LNCaP clone FGC (cell line): ENCODE results near the gene ARHGEF28.

ENCODE experiments used
- DNase-seq: peaks from one replicate; pipeline ENCODE4 v3.0.0-alpha.2; 2011; ENCODE audit warnings: low read depth
- H3K4me3 ChIP-seq: 2 replicates; pipeline ENCODE4 v1.5.1; 2011; ENCODE audit warnings: mild to moderate bottlenecking, low read depth, low read length, control low read depth
- TF ChIP-seq, protein P1 (sequence below): IDR thresholded peaks from 2 replicates; pipeline ENCODE4 v1.5.1; 2012; ENCODE audit warnings: mild to moderate bottlenecking; ENCODE audit not compliant: control insufficient read depth, insufficient read depth; ENCODE audit errors: extremely low read depth

Gene ARHGEF28

DNA sequence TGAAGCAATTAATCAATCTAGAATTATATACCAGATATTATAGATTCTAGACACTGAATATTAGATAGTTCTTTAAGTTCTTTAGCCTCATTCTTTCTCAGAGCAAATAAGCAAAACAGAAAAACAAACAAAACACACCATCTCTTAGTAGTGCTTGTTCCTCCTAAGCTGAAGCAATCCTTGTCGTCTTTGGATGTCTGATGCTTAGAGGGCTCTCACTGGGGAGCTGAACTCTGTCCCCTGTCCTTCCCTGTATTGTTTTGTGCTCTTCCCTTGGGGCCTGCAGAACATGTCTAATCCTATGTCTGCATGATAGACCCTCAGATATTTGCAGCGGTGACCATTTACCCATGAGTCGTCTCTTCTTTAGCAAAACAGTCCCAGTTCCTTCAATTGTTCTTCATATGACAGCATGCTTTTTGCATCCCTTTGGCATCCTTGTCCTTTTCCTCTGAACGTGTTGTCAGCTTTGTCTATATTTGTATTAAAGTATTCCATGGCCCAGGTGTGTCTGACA is 114.3 kb downstream of the ARHGEF28 start:
- TF ChIP-seq, protein P1, sequence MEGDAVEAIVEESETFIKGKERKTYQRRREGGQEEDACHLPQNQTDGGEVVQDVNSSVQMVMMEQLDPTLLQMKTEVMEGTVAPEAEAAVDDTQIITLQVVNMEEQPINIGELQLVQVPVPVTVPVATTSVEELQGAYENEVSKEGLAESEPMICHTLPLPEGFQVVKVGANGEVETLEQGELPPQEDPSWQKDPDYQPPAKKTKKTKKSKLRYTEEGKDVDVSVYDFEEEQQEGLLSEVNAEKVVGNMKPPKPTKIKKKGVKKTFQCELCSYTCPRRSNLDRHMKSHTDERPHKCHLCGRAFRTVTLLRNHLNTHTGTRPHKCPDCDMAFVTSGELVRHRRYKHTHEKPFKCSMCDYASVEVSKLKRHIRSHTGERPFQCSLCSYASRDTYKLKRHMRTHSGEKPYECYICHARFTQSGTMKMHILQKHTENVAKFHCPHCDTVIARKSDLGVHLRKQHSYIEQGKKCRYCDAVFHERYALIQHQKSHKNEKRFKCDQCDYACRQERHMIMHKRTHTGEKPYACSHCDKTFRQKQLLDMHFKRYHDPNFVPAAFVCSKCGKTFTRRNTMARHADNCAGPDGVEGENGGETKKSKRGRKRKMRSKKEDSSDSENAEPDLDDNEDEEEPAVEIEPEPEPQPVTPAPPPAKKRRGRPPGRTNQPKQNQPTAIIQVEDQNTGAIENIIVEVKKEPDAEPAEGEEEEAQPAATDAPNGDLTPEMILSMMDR: no peak
- no peak overlapping the region for H3K4me3 ChIP-seq
- no peak for DNase-seq

DNA sequence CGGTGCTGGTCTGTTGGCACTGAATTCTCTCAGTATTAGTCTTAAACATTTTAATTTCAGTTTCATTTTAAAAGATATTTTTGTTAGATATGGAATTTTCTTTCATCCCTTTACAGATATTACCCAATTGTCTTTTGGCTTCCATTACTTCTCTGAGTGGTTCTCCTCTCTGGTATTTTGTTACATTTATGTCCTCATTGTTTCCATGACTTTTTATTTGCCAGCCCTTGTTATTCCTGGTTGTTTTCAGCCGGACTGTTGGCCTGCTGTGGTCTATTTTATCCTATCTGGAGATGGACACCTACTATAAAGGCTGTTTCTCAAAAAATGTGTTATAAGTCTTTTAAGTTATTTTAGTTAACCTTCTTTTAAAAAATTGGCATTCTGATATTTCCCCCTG is 117.2 kb downstream of the ARHGEF28 start:
- TF ChIP-seq, protein P1: no peak
- no peak overlapping the region for H3K4me3 ChIP-seq
- DNase-seq: no peak

DNA sequence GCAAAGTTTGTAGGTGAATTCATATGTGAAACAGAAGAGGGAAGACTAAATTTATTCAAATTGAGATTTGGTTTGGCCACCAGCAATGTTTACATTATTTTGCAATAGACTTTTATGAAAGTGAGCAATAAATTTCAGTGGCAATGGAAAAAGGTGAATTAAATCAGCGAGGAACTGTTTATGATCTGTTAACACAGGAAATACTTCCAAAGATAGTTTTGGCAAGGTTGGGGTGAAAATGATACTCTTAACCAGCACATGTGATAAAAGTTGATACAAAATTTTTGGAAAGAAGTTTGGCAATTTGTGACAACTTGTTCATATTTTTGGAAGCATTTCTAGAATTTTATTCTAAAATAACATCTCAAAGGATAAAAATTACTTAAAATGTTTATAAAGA is 119.8 kb downstream of the ARHGEF28 start:
- no peak overlapping the region for H3K4me3 ChIP-seq
- TF ChIP-seq, protein P1: no peak
- DNase-seq: no peak

GRCh38 chr5:73746608-73747007 is 120.6 kb downstream of the ARHGEF28 start:
- TF ChIP-seq, protein P1: no peak
- no peak for DNase-seq
- H3K4me3 ChIP-seq: no peak overlapping the region

GRCh38 chr5:73747696-73748380 is 121.8 kb downstream of the ARHGEF28 start:
- no peak overlapping the region for H3K4me3 ChIP-seq
- no peak for DNase-seq
- TF ChIP-seq, protein P1: no peak

DNA sequence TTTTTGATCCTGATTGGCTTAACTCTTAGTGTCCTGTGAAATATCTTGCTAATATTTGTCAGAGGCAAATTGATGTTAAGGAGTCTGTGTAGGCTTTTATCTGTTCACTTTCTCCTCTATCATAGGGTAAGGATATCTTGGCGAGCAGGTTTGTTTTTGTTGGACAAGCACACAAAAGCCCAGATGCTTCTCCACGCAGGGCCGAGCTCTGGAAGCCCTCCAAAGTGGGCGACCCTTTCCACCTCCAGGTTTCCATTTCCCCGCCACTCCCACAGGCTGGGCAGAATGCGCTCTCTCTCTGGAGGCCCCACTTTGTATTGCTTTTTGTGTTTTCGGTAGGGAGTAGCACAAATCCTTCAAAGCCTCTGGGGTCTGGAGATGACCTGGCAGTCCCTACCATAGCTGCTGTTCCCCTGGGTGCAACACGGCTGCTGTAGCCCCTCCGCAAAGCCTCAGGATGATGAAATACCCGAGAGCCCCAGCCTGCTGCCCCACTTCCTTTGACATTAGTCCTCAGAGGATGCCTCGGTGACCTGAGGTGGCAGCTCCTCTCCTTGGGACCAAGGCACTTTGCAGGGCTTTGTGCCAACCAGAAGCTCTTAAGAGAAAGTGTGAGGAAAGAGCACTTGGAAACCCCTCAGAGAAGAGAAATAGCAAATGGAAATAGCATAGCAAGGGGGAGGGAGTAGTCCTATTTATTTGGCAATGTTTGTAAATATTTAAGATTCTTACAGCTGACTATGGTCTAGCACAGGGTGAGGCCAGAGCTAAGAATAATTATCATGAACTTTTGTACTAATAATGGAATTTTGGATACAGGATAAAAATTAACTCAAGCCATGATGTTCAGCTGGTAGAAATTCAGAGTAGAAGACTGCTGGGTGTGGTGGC is 122.8 kb downstream of the ARHGEF28 start:
- no peak overlapping the region for H3K4me3 ChIP-seq
- no peak for DNase-seq
- TF ChIP-seq, protein P1: no peak
